SK-N-SH (cell line): Measurements from ENCODE around the gene SLC39A7. TPM values are rescaled to one million over a fixed set of nuclear protein-coding genes. Genes with fewer than 3 reads are reported as not detected.

Experiments
- CTCF ChIA-PET: fragments of 300-600, 350-600 bp; formaldehyde crosslinking; extraction: SDS; loops from one replicate; lab custom pipeline; 2021; lab: Yijun Ruan, JAX
- POLR2A ChIA-PET: fragments of 350-600 bp; sonication (Branson Sonifier 250); formaldehyde crosslinking; extraction: SDS; loops from one replicate; lab custom pipeline; 2020; ENCODE audit warnings: antibody characterized with exemption, inconsistent platforms; lab: Yijun Ruan, JAX
- DNase-seq: peaks from one replicate; pipeline ENCODE4 v3.0.0; 2012
- H2AFZ ChIP-seq: fragments of 200-600 bp; sonication (generic); 2 replicates; pipeline ENCODE4 v1.8.1; 2016; ENCODE audit warnings: antibody characterized with exemption, mild to moderate bottlenecking, low read depth
- H3F3A ChIP-seq: fragments of 200-600 bp; sonication (generic); replicated peaks from 2 replicates; pipeline ENCODE3; 2016; ENCODE audit warnings: antibody characterized with exemption, mild to moderate bottlenecking; ENCODE audit not compliant: insufficient read depth
- H3K27ac ChIP-seq, 2 experiments: fragments of 200-500 bp in 1 of 2; fragments of 200-600 bp in 1 of 2; sonication (Bioruptor generic) in 1 of 2; sonication (generic), shearing (Covaris generic) in 1 of 2; 2 replicates each; pipeline versions ENCODE4 v1.5.1 to v1.6.1; 2014 to 2016; ENCODE audit warnings: low read depth in 2 of 2, inconsistent platforms in 1 of 2, low read length in 1 of 2, mild to moderate bottlenecking in 1 of 2, mixed read lengths in 1 of 2
- H3K27me3 ChIP-seq: fragments of 200-600 bp; sonication (generic), shearing (Covaris generic); 2 replicates; pipeline ENCODE4 v1.6.1; 2016; ENCODE audit warnings: mixed run types; ENCODE audit not compliant: insufficient read depth
- H3K36me3 ChIP-seq, 2 experiments: fragments of 200-500 bp in 1 of 2; fragments of 200-600 bp in 1 of 2; sonication (Bioruptor generic) in 1 of 2; sonication (generic) in 1 of 2; replicated peaks in 1 of 2; 2 replicates each; pipeline versions ENCODE3 to v1.5.1; 2014 to 2016; ENCODE audit warnings: low read length in 1 of 2, mild to moderate bottlenecking in 1 of 2; ENCODE audit not compliant: insufficient read depth in 2 of 2, control insufficient read depth in 1 of 2
- H3K4me1 ChIP-seq, 2 experiments: fragments of 200-500 bp in 1 of 2; fragments of 200-600 bp in 1 of 2; sonication (Bioruptor generic) in 1 of 2; sonication (generic), shearing (Covaris generic) in 1 of 2; 2 replicates each; pipeline versions ENCODE4 v1.5.1 to v1.6.1; 2014 to 2016; ENCODE audit warnings: low read depth in 1 of 2, low read length in 1 of 2, mixed run types in 1 of 2; ENCODE audit not compliant: insufficient read depth in 2 of 2, control insufficient read depth in 1 of 2
- H3K4me2 ChIP-seq: fragments of 200-600 bp; sonication (generic), shearing (Covaris generic); 2 replicates; pipeline ENCODE4 v1.6.1; 2017; ENCODE audit warnings: mixed run types
- H3K4me3 ChIP-seq, 2 experiments: fragments of 200-500 bp in 1 of 2; fragments of 200-600 bp in 1 of 2; sonication (Bioruptor generic) in 1 of 2; sonication (generic), shearing (Covaris generic) in 1 of 2; 2 replicates each; pipeline versions ENCODE4 v1.5.1 to v1.8.1; 2014 to 2016; ENCODE audit warnings: low read depth in 2 of 2, inconsistent platforms in 1 of 2, low read length in 1 of 2, mild to moderate bottlenecking in 1 of 2, mixed read lengths in 1 of 2, moderate library complexity in 1 of 2
- H3K79me2 ChIP-seq: fragments of 200-600 bp; sonication (generic); 2 replicates; pipeline ENCODE4 v1.8.1; 2017; ENCODE audit warnings: mild to moderate bottlenecking; ENCODE audit not compliant: insufficient read depth
- H3K9ac ChIP-seq: fragments of 200-600 bp; sonication (generic); 2 replicates; pipeline ENCODE4 v1.6.1; 2017; ENCODE audit warnings: mixed run types
- H3K9me2 ChIP-seq: fragments of 200-600 bp; sonication (generic); 2 replicates; pipeline ENCODE4 v1.6.1; 2017; ENCODE audit warnings: mixed run types
- H3K9me3 ChIP-seq: fragments of 200-600 bp; sonication (generic); 2 replicates; pipeline ENCODE4 v1.6.1; 2017; ENCODE audit warnings: mixed run types, mild to moderate bottlenecking, moderate library complexity
- H4K20me1 ChIP-seq: fragments of 200-600 bp; sonication (generic); 2 replicates; pipeline ENCODE4 v1.6.1; 2017; ENCODE audit warnings: mild to moderate bottlenecking, mixed run types; ENCODE audit not compliant: insufficient read depth
- CTCF ChIP-seq: fragments of 200-600 bp; sonication (generic); IDR thresholded peaks from 2 replicates; pipeline ENCODE4 v1.6.1; 2017; ENCODE audit warnings: antibody characterized with exemption, mild to moderate bottlenecking, moderate library complexity
- EZH2phosphoT487 ChIP-seq: fragments of 200-600 bp; sonication (generic); IDR thresholded peaks from 2 replicates; pipeline ENCODE4 v1.6.1; 2017; ENCODE audit warnings: low read depth, mixed run types, mild to moderate bottlenecking, antibody characterized with exemption, moderate library complexity, borderline replicate concordance
- FOXJ3 ChIP-seq: sonication (generic); formaldehyde crosslinking; IDR thresholded peaks from 2 replicates; pipeline ENCODE4 v1.5.1; 2020; ENCODE audit warnings: mild to moderate bottlenecking, missing genetic modification reagents
- GABPA ChIP-seq: IDR thresholded peaks from 2 replicates; pipeline ENCODE4 v1.4.0; 2012; ENCODE audit warnings: low read depth, mild to moderate bottlenecking
- GATA2 ChIP-seq: sonication (generic); formaldehyde crosslinking; IDR thresholded peaks from 2 replicates; pipeline ENCODE4 v1.5.0; 2020; ENCODE audit warnings: mild to moderate bottlenecking, missing genetic modification reagents
- MAX ChIP-seq: IDR thresholded peaks from 2 replicates; pipeline ENCODE4 v1.4.0; 2012; ENCODE audit warnings: low read depth
- MEF2A ChIP-seq: IDR thresholded peaks from 2 replicates; pipeline ENCODE4 v1.4.0; 2012; ENCODE audit warnings: low read depth, borderline replicate concordance
- MXI1 ChIP-seq: IDR thresholded peaks from 2 replicates; pipeline ENCODE4 v1.6.1; 2012; ENCODE audit warnings: mild to moderate bottlenecking, low read depth, low read length, improper control_type of control experiment
- POLR2AphosphoS5 ChIP-seq: IDR thresholded peaks from 2 replicates; pipeline ENCODE4 v1.6.1; 2012; ENCODE audit warnings: low read depth, low read length
- RCOR1 ChIP-seq: fragments of 150-350 bp; IDR thresholded peaks from 2 replicates; pipeline ENCODE4 v1.6.1; 2017; ENCODE audit warnings: antibody characterized with exemption, low read length
- SIN3A ChIP-seq: IDR thresholded peaks from 2 replicates; pipeline ENCODE4 v1.6.1; 2012; ENCODE audit warnings: low read depth, mild to moderate bottlenecking, low read length, moderate library complexity, borderline replicate concordance
- TCF12 ChIP-seq: IDR thresholded peaks from 2 replicates; pipeline ENCODE4 v1.4.0; 2012
- TEAD4 ChIP-seq: IDR thresholded peaks from 2 replicates; pipeline ENCODE4 v1.4.0; 2012; ENCODE audit warnings: mild to moderate bottlenecking, borderline replicate concordance; ENCODE audit not compliant: insufficient read depth
- YY1 ChIP-seq: IDR thresholded peaks from 2 replicates; pipeline ENCODE4 v1.4.0; 2012; ENCODE audit warnings: low read depth, mild to moderate bottlenecking
- WGBS: methylation state at CpG from one replicate; pipeline ENCODE4 v1.1.6; 2017; ENCODE audit warnings: low lambda C conversion rate; 5-methylcytosine and 5-hydroxymethylcytosine counted together
- polyA plus RNA-seq, 3 experiments: library from polyadenylated mRNA; depleted of rRNA; stranded (reverse); fragments of >200 nt; gene quantifications; 2 replicates each; pipeline ENCODE4 v1.2.3, GENCODE V29; 2012
- TF ChIP-seq, protein P1 (sequence below): IDR thresholded peaks from 2 replicates; pipeline ENCODE4 v1.4.0; 2012; ENCODE audit warnings: low read depth, borderline replicate concordance
- TF ChIP-seq, protein P2 (sequence below): IDR thresholded peaks from 2 replicates; pipeline ENCODE4; 2012

The SLC39A7 gene
- polyA plus RNA-seq, 1 of the 3 experiments (the other 2 are of a cell fraction) = 129 TPM

- TF ChIP-seq MAX = no peak
- TF ChIP-seq MEF2A = no peak
- no peak for TF ChIP-seq TEAD4
- TF ChIP-seq GABPA = no peak
- TF ChIP-seq FOXJ3 (CRISPR knock-in tag) = no peak
- no peak for TF ChIP-seq MXI1
Measured at GRCh38 chr6:33176906-33177305, 23.8 kb upstream of the SLC39A7 start (continued).

DNA sequence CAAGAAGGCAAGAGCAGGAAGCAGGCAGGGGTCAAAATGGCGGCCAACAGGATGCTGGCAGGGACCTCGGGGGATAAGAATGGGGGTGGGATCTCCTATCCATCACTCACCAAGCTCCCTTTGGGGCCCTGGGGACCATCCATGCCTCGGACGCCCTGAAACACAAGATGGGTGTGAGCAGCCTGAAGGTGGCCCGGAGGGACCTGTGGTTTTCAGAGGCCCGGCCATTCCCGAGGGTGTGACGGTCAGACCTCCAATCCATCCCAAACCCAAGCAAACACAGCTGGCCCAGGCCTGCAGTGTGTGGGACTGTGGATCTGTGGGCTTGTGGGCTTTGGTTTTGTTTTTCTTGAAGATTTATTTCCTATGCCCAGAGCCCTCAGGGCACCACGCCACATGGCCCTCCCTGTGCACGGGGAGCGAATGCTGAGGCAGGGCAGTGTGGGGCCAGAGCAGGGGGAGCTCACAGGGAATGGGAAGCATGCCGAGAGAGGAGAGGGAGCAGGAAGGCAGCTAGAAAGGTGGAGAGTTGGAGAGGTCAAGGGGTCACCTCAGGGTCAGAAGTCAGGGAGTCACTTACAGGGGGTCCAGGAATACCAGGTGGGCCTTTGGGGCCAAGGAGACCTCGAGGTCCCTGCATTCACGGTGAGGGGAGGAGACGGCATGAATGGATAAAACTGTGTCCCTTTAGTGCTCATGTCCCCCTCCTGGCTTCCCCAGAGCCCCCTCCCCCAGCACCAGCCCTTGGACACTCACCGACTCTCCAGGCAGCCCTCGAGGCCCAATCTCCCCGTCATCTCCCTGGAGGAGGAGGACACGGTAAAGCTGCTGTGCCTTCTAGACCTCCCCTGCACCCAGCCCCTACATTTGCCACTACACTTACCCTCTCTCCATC is 22.9 kb upstream of the SLC39A7 start:
- H4K20me1 ChIP-seq = no peaks in the 10 kb centered on the region
- H3K4me2 ChIP-seq = no peak overlapping the region
- no peak overlapping the region for H3K4me3 ChIP-seq
- no peaks in the 10 kb centered on the region for H3F3A ChIP-seq
- POLR2A ChIA-PET = no interaction called here
- TF ChIP-seq SIN3A (no peak), YY1 (no peak), GATA2 (no peak), MEF2A (no peak), RCOR1 (no peak), EZH2phosphoT487 (no peak), TCF12 (no peak), MXI1 (no peak), POLR2AphosphoS5 (no peak), CTCF (no peak)
- TF ChIP-seq, protein P1, sequence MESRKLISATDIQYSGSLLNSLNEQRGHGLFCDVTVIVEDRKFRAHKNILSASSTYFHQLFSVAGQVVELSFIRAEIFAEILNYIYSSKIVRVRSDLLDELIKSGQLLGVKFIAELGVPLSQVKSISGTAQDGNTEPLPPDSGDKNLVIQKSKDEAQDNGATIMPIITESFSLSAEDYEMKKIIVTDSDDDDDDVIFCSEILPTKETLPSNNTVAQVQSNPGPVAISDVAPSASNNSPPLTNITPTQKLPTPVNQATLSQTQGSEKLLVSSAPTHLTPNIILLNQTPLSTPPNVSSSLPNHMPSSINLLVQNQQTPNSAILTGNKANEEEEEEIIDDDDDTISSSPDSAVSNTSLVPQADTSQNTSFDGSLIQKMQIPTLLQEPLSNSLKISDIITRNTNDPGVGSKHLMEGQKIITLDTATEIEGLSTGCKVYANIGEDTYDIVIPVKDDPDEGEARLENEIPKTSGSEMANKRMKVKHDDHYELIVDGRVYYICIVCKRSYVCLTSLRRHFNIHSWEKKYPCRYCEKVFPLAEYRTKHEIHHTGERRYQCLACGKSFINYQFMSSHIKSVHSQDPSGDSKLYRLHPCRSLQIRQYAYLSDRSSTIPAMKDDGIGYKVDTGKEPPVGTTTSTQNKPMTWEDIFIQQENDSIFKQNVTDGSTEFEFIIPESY = no peak
- TF ChIP-seq, protein P2, sequence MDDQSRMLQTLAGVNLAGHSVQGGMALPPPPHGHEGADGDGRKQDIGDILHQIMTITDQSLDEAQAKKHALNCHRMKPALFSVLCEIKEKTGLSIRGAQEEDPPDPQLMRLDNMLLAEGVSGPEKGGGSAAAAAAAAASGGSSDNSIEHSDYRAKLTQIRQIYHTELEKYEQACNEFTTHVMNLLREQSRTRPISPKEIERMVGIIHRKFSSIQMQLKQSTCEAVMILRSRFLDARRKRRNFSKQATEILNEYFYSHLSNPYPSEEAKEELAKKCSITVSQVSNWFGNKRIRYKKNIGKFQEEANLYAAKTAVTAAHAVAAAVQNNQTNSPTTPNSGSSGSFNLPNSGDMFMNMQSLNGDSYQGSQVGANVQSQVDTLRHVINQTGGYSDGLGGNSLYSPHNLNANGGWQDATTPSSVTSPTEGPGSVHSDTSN = no peak
- TF ChIP-seq, all 33 proteins: peak for 0
- CTCF ChIA-PET = interaction anchor here (0.8 to 2.6 kb wide), 7 partner anchors 11 to 162 kb away, joined by 3 to 7 read pairs (median 3); partner anchors contain the start of gene COL11A2
- no peaks in the 10 kb centered on the region for H3K27me3 ChIP-seq
- WGBS = 51% methylated on average over 17 of the region's 19 CpGs
- DNase-seq = no peak
- no peaks in the 10 kb centered on the region for H3K79me2 ChIP-seq
- no peaks in the 10 kb centered on the region for H3K9me3 ChIP-seq
- H3K9ac ChIP-seq = no peak overlapping the region
- no peak overlapping the region for H3K27ac ChIP-seq
- H2AFZ ChIP-seq = no peak overlapping the region
- H3K4me1 ChIP-seq = peaks cover 0 to 3% of the 10 kb centered on the region in 2 experiments; a peak in 1 of 4 replicates
- no peaks in the 10 kb centered on the region for H3K9me2 ChIP-seq
- H3K36me3 ChIP-seq = no peaks in the 10 kb centered on the region
